Rectal smooth muscle tissue (tissue), 1 donor: Measurements from ENCODE around the gene LCLAT1.

Experiments
- H3K27ac ChIP-seq: one replicate; pipeline ENCODE4 v1.7.0; 2013; ENCODE audit warnings: low read depth, low read length, inconsistent platforms
- H3K27me3 ChIP-seq: one replicate; pipeline ENCODE4 v1.7.0; 2013; ENCODE audit warnings: low read length; ENCODE audit not compliant: control insufficient read depth, insufficient read depth
- H3K36me3 ChIP-seq: one replicate; pipeline ENCODE4 v1.7.0; 2013; ENCODE audit warnings: low read length; ENCODE audit not compliant: control insufficient read depth, insufficient read depth
- H3K4me1 ChIP-seq: one replicate; pipeline ENCODE4 v1.7.0; 2013; ENCODE audit warnings: low read length; ENCODE audit not compliant: control insufficient read depth, insufficient read depth
- H3K4me3 ChIP-seq: one replicate; pipeline ENCODE4 v1.7.0; 2013; ENCODE audit warnings: low read length
- H3K9ac ChIP-seq: one replicate; pipeline ENCODE4 v1.7.0; 2013; ENCODE audit warnings: low read length

LCLAT1 gene

DNA sequence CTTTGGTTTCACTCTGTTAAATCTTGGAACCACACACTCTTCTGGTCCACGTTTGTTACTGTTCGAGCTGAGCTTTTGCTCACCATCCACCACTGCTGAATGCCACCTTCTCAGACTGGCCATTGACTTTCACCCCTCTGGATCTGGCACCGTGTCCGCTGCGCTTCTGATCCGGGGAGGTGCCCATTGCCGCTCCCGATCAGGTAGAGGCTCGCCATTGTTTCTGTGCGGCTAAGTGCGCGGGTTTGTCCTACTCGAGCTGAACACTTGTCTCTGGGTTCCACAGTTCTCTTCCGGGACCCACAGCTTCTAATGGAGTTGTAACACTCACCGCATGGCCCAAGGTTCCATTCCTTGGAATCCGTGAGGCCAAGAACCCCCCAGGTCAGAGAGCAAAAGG, 72.8 kb downstream of the LCLAT1 start:
- Histone ChIP-seq H3K27me3 (no peaks in the 10 kb centered on the region), H3K9ac (no peak overlapping the region), H3K4me3 (no peak overlapping the region), H3K4me1 (no peaks in the 10 kb centered on the region), H3K36me3 (peaks cover 4% of the 10 kb centered on the region), H3K27ac (no peak overlapping the region)

- Histone ChIP-seq H3K27me3 (no peaks in the 10 kb centered on the region), H3K9ac (no peak overlapping the region), H3K4me3 (no peak overlapping the region), H3K27ac (no peak overlapping the region), H3K4me1 (no peaks in the 10 kb centered on the region), H3K36me3 (peaks cover 4% of the 10 kb centered on the region)
Observed at GRCh38 chr2:30522421-30522820, 75.4 kb downstream of the LCLAT1 start.

DNA sequence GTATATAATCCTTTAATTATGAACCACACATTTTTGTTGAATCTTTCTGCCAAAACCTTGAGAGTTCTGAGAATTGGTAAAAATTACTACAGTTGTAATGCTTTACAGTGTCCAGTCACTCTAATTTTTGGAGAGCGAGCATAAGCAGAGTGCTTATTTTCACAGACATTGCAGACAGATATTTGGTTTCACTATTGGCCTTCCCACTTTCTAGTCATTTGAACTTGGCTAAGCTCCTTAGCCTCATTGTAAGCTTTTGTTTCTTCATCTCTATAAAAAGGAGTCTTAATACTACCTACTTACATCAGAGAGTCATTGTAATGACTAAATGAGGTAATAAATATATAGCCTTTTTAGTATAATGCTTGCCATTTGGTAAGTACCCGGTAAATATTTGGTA, 80.4 kb downstream of the LCLAT1 start:
- Histone ChIP-seq H3K4me3 (no peak overlapping the region), H3K9ac (no peak overlapping the region), H3K4me1 (no peaks in the 10 kb centered on the region), H3K36me3 (no peaks in the 10 kb centered on the region), H3K27me3 (no peaks in the 10 kb centered on the region), H3K27ac (no peak overlapping the region)

DNA sequence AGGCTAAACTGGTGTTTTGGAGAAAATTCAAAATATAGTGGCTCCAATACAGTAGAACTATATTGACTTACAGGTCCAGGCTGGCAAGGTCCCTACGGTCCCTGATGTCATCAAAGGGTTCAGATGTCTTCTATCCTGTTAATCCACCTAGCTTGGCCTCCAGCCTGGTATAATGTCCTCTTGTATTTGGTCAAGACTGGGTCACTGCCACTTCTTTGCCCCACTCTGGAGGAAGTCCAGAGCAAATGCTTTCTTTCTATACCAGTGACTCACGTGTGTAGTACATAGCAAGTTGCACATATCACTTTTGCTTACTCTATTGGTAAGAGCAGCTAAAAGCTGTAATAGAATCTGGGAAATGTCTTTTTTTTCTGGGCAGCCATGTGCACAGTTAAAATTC, 80.8 kb downstream of the LCLAT1 start:
- Histone ChIP-seq H3K27me3 (no peaks in the 10 kb centered on the region), H3K9ac (no peak overlapping the region), H3K4me1 (no peaks in the 10 kb centered on the region), H3K27ac (no peak overlapping the region), H3K36me3 (no peaks in the 10 kb centered on the region), H3K4me3 (no peak overlapping the region)

- Histone ChIP-seq H3K36me3 (peaks cover 3% of the 10 kb centered on the region), H3K4me1 (no peaks in the 10 kb centered on the region), H3K4me3 (no peak overlapping the region), H3K27me3 (no peaks in the 10 kb centered on the region), H3K9ac (no peak overlapping the region), H3K27ac (no peak overlapping the region)
Observed at GRCh38 chr2:30530346-30530745, 83.3 kb downstream of the LCLAT1 start.

GRCh38 chr2:30541680-30542079, 94.6 kb downstream of the LCLAT1 start:
- H3K4me3 ChIP-seq, result no peak overlapping the region
- no peak overlapping the region for H3K27ac ChIP-seq
- H3K9ac ChIP-seq, result no peak overlapping the region
- H3K36me3 ChIP-seq, result no peaks in the 10 kb centered on the region
- peaks cover 5% of the 10 kb centered on the region for H3K4me1 ChIP-seq
- H3K27me3 ChIP-seq, result no peaks in the 10 kb centered on the region

DNA sequence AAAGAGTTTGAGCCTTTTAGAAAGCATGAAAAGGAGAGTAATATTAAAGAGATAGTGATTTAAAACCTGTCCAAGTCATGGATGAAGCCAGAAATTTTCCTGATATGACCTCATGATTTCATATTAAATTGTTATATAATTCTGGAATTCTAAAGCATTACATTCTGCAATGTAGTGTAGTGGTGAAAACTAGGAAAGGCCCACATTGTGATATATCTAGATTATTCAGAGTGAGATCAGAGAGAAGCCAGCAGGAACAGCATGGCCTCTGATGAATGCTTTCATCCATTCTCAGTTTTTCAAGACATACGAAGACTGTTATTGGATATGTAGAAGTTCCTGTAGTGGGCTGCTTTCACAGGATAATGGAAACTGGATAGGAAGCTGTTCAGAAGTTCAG, 98.8 kb downstream of the LCLAT1 start:
- H3K27ac ChIP-seq, result no peak overlapping the region
- H3K36me3 ChIP-seq, result no peaks in the 10 kb centered on the region
- no peaks in the 10 kb centered on the region for H3K27me3 ChIP-seq
- no peak overlapping the region for H3K9ac ChIP-seq
- no peak overlapping the region for H3K4me3 ChIP-seq
- peaks cover 5% of the 10 kb centered on the region for H3K4me1 ChIP-seq

- H3K27ac ChIP-seq, result no peak overlapping the region
- H3K9ac ChIP-seq, result no peak overlapping the region
- H3K36me3 ChIP-seq, result no peaks in the 10 kb centered on the region
- H3K4me3 ChIP-seq, result no peak overlapping the region
- H3K4me1 ChIP-seq, result peaks cover 5% of the 10 kb centered on the region
- no peaks in the 10 kb centered on the region for H3K27me3 ChIP-seq
Observed at GRCh38 chr2:30548386-30548785, 101.3 kb downstream of the LCLAT1 start.

GRCh38 chr2:30549096-30549495, 102.0 kb downstream of the LCLAT1 start:
- peaks cover 5% of the 10 kb centered on the region for H3K4me1 ChIP-seq
- H3K9ac ChIP-seq, result no peak overlapping the region
- no peak overlapping the region for H3K27ac ChIP-seq
- no peaks in the 10 kb centered on the region for H3K27me3 ChIP-seq
- H3K4me3 ChIP-seq, result no peak overlapping the region
- no peaks in the 10 kb centered on the region for H3K36me3 ChIP-seq

- Histone ChIP-seq H3K9ac (no peak overlapping the region), H3K4me1 (no peaks in the 10 kb centered on the region), H3K27me3 (no peaks in the 10 kb centered on the region), H3K27ac (no peak overlapping the region), H3K36me3 (no peaks in the 10 kb centered on the region), H3K4me3 (no peak overlapping the region)
Observed at GRCh38 chr2:30559544-30560275, 112.7 kb downstream of the LCLAT1 start.

- no peaks in the 10 kb centered on the region for H3K36me3 ChIP-seq
- H3K4me1 ChIP-seq, result no peaks in the 10 kb centered on the region
- no peak overlapping the region for H3K4me3 ChIP-seq
Observed at GRCh38 chr2:30561349-30561748, 114.3 kb downstream of the LCLAT1 start.

DNA sequence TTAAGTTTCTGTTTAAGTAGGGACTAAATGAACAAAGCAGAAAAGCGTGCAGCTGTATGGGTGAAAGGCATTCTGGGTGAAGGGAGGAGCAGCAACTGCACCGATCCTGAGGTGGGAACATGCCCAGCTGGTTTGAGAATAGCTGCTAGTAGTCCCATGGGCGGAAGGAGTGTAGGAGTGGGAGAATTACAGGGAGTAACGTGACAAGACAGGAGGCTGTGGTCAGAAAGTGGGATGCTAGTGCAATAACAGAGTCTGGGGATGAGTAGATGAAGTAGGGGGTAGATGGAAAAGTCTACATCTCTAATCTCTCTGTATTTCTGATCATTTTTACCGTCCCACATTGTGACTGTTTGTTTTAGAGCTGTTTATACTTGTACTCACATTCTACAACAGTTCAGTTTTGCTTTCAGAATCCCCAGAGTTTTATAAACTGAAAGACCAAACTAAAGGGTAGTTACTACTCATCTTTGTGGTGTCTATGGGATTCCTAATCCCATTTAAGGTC, 118.9 kb downstream of the LCLAT1 start:
- Histone ChIP-seq H3K36me3 (no peaks in the 10 kb centered on the region), H3K9ac (no peak overlapping the region), H3K4me1 (no peaks in the 10 kb centered on the region), H3K27me3 (no peaks in the 10 kb centered on the region), H3K4me3 (no peak overlapping the region), H3K27ac (no peak overlapping the region)

More at GRCh38 chr2:30561349-30561748, 114.3 kb downstream of the LCLAT1 start:
- Histone ChIP-seq H3K27ac (no peak overlapping the region), H3K9ac (no peak overlapping the region), H3K27me3 (no peaks in the 10 kb centered on the region)

GRCh38 chr2:30566631-30567030, 119.6 kb downstream of the LCLAT1 start:
- Histone ChIP-seq H3K27me3 (no peaks in the 10 kb centered on the region), H3K4me3 (no peak overlapping the region), H3K27ac (no peak overlapping the region), H3K36me3 (no peaks in the 10 kb centered on the region), H3K9ac (no peak overlapping the region), H3K4me1 (no peaks in the 10 kb centered on the region)
